Lower leg skin (tissue), 3 donors: ENCODE results near the gene GRIK2.

Experiments
- POLR2A ChIP-seq, 2 donors: fragments of 450-650 bp; IDR thresholded peaks; one replicate each; pipeline ENCODE4 v1.6.1; 2016 to 2017; ENCODE audit warnings: antibody characterized with exemption in 2 of 2, mild to moderate bottlenecking in 1 of 2, moderate library complexity in 1 of 2
- TF ChIP-seq, protein P1 (sequence below), 3 donors: fragments of 450-650 bp; IDR thresholded peaks; one replicate each; pipeline ENCODE4 v1.5.1; 2016; ENCODE audit warnings: antibody characterized with exemption in 3 of 3, mild to moderate bottlenecking in 3 of 3, moderate library complexity in 2 of 3

DNA sequence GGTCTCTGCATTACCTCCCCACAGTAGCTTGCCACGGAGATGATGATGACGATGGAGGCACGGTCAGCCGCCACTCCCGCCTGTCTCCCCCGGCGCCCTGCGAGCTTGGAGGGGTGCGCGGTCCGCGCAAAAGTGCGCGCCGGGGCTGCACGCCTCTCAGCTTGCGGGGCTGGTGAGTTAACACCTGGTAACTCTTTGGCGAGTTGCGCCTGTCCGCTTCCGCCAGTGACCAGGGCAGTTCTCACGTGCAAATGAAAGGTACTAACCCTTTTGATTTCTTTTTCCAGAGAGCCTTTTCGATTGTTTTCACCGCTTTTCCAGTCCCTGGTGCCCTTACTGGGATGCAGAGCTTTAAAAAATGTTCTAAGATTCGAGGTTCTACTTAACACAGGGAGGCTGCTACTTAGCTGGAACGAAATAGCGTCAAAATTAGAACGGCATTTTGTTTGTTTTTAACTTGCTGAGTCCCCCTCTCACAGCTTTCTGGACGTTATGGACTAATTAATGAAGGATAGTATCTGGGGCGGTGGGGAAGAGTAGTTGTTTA is 6.2 kb downstream of the GRIK2 start:
- TF ChIP-seq, protein P1, sequence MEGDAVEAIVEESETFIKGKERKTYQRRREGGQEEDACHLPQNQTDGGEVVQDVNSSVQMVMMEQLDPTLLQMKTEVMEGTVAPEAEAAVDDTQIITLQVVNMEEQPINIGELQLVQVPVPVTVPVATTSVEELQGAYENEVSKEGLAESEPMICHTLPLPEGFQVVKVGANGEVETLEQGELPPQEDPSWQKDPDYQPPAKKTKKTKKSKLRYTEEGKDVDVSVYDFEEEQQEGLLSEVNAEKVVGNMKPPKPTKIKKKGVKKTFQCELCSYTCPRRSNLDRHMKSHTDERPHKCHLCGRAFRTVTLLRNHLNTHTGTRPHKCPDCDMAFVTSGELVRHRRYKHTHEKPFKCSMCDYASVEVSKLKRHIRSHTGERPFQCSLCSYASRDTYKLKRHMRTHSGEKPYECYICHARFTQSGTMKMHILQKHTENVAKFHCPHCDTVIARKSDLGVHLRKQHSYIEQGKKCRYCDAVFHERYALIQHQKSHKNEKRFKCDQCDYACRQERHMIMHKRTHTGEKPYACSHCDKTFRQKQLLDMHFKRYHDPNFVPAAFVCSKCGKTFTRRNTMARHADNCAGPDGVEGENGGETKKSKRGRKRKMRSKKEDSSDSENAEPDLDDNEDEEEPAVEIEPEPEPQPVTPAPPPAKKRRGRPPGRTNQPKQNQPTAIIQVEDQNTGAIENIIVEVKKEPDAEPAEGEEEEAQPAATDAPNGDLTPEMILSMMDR (IDR thresholded peaks at IDR 0.05): no peak
- no peak for TF ChIP-seq POLR2A (IDR thresholded peaks at IDR 0.05)
